Transverse colon (tissue), 4 donors: ENCODE measurements around the gene MVB12A. TPM values are rescaled to one million over a fixed set of nuclear protein-coding genes. Genes with fewer than 3 reads are reported as not detected.

Experiments
- DNase-seq: peaks from one replicate; pipeline ENCODE4 v3.0.0-alpha.2; 2019
- H3K27ac ChIP-seq, 4 donors: fragments of 200-600 bp; sonication (generic); 2 replicates each; pipeline ENCODE4 v1.5.1; 2016 to 2018; ENCODE audit warnings: inconsistent platforms in 4 of 4
- H3K27me3 ChIP-seq: fragments of 200-600 bp; sonication (generic); 2 replicates; pipeline ENCODE4 v1.5.1; 2017; ENCODE audit warnings: inconsistent platforms
- H3K36me3 ChIP-seq, 4 donors: fragments of 200-600 bp; sonication (generic); 2 replicates each; pipeline ENCODE4 v1.5.1; 2017 to 2019; ENCODE audit warnings: inconsistent platforms in 4 of 4
- H3K4me1 ChIP-seq, 4 donors: fragments of 200-600 bp; sonication (generic); 2 replicates each; pipeline ENCODE4 v1.5.1; 2017 to 2020; ENCODE audit warnings: inconsistent platforms in 4 of 4
- H3K4me3 ChIP-seq, 4 donors: fragments of 200-600 bp; sonication (generic); 1 replicate in 1 of 4; 2 replicates in 3 of 4; pipeline versions ENCODE4 v1.5.1 to v1.6.1; 2017 to 2019; ENCODE audit warnings: inconsistent platforms in 4 of 4
- H3K9me3 ChIP-seq, 2 donors: fragments of 200-600 bp; sonication (generic); 2 replicates each; pipeline ENCODE4 v1.5.1; 2017 to 2019; ENCODE audit warnings: inconsistent platforms in 2 of 2
- EP300 ChIP-seq: sonication (generic); formaldehyde crosslinking; IDR thresholded peaks from one replicate; pipeline ENCODE4 v1.6.1; 2017; ENCODE audit warnings: antibody characterized with exemption, low read depth
- POLR2A ChIP-seq: fragments of 450-650 bp; IDR thresholded peaks from one replicate; pipeline ENCODE4 v1.6.1; 2016; ENCODE audit warnings: antibody characterized with exemption, mild to moderate bottlenecking, moderate library complexity
- POLR2AphosphoS5 ChIP-seq, 3 donors: sonication (generic); formaldehyde crosslinking; IDR thresholded peaks; one replicate each; pipeline ENCODE4 v1.6.1; 2016; ENCODE audit warnings: antibody characterized with exemption in 3 of 3
- WGBS, 2 donors: methylation state at CpG; one replicate each; pipeline ENCODE4 v1.1.5; 2018; ENCODE audit warnings: low coverage in 1 of 2; 5-methylcytosine and 5-hydroxymethylcytosine counted together
- in situ Hi-C, 4 donors: fragments of 200-750 bp; cut with MboI; loops; one replicate each; pipeline versions ENCODE4 v1.15.0 to v1.15.1; 2017; ENCODE audit warnings: low sequenced_read_pairs in 3 of 4, low pct_ligation_motif_present in 1 of 4, low pct_unique_long_range_greater_than_20kb in 1 of 4
- intact Hi-C: fragments of 100-400 bp; cut with DNase I; formaldehyde crosslinking; loops from one replicate; pipeline ENCODE4 v1.15.1; 2023; ENCODE audit warnings: low total_unique reads
- total RNA-seq, 4 donors: library from RNA; depleted of rRNA; stranded (reverse); fragments of >200 nt; gene quantifications; one replicate each; pipeline ENCODE4 v1.1.0, GENCODE V29; 2016
- TF ChIP-seq, protein P1 (sequence below), 5 experiments: fragments of 200-600 bp in 3 of 5; fragments of 450-650 bp in 2 of 5; sonication (generic) in 3 of 5; IDR thresholded peaks; 1 replicate in 2 of 5; 2 replicates in 3 of 5; pipeline ENCODE4 v1.5.1; 2016 to 2017; ENCODE audit warnings: antibody characterized with exemption in 5 of 5, inconsistent platforms in 3 of 5, mild to moderate bottlenecking in 2 of 5, moderate library complexity in 1 of 5

MVB12A gene
- 10 to 100 TPM; 22.9 to 84.2 (median 83.1) TPM for total RNA-seq

DNA sequence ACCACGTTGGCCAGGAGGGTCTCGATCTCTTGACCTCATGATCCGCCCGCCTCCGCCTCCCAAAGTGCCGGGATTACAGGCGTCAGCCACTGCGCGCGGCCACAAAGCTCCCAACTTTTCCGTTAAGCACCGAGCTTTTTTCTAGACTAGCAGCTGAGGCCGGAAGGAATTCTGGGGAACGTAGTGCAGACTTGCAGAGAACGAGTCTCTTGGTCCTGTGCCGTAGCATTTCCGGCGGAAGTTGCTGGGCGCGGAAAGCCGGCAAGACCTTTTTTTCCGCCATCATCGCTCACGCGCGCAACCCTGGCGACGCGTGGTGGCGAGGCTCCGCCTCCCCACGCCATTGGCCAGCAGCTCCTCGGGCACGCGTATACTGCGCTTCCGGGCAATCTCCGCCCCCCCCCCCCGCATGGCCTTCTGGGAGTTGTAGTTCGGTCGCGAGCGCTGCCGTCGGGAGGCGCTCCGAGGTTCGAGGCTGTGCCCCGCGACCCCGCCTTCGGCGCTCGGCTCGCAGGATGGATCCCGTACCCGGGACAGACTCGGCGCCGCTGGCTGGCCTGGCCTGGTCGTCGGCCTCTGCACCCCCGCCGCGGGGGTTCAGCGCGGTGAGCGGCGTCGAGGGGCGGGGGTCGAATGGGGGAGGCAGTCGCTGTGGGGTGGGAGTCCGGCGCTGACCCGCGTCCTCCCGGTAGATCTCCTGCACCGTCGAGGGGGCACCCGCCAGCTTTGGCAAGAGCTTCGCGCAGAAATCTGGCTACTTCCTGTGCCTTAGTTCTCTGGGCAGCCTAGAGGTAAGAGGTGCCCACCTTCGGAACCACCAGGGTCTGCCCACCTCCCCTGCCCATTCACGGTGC is at the start of gene MVB12A:
Gene MVB12A (plus strand): TSS at position 427 of the 854 bp plus-strand sequence. CDS start 89 bp downstream, at position 516.
- Histone ChIP-seq H3K27me3 (no peaks in the 10 kb centered on the region), H3K4me3 (peak within 1 kb of the TSS; percentile 67 to 88 (median 82)), H3K27ac (peak within 1 kb of the TSS; percentile 68 to 92 (median 82)), H3K36me3 (no peaks in the 10 kb centered on the region), H3K4me1 (peaks cover 0 to 12% (median 11%) of the 10 kb centered on the region in 4 donors), H3K9me3 (no peaks in the 10 kb centered on the region)
- TF ChIP-seq, protein P1, sequence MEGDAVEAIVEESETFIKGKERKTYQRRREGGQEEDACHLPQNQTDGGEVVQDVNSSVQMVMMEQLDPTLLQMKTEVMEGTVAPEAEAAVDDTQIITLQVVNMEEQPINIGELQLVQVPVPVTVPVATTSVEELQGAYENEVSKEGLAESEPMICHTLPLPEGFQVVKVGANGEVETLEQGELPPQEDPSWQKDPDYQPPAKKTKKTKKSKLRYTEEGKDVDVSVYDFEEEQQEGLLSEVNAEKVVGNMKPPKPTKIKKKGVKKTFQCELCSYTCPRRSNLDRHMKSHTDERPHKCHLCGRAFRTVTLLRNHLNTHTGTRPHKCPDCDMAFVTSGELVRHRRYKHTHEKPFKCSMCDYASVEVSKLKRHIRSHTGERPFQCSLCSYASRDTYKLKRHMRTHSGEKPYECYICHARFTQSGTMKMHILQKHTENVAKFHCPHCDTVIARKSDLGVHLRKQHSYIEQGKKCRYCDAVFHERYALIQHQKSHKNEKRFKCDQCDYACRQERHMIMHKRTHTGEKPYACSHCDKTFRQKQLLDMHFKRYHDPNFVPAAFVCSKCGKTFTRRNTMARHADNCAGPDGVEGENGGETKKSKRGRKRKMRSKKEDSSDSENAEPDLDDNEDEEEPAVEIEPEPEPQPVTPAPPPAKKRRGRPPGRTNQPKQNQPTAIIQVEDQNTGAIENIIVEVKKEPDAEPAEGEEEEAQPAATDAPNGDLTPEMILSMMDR (IDR thresholded peaks at IDR 0.05) = no peak
- TF ChIP-seq POLR2AphosphoS5 (IDR thresholded peaks at IDR 0.05) = peak; percentile 61 to 70 (median 68)
- peak; percentile 97 for DNase-seq
- in situ Hi-C loops = no loop called here
- 0% methylated on average over 54 of the region's 85 CpGs; no CpG with 5 or more reads in 1 of the 2 donors for WGBS, 2 donors
- intact Hi-C loops = no loop called here

DNA sequence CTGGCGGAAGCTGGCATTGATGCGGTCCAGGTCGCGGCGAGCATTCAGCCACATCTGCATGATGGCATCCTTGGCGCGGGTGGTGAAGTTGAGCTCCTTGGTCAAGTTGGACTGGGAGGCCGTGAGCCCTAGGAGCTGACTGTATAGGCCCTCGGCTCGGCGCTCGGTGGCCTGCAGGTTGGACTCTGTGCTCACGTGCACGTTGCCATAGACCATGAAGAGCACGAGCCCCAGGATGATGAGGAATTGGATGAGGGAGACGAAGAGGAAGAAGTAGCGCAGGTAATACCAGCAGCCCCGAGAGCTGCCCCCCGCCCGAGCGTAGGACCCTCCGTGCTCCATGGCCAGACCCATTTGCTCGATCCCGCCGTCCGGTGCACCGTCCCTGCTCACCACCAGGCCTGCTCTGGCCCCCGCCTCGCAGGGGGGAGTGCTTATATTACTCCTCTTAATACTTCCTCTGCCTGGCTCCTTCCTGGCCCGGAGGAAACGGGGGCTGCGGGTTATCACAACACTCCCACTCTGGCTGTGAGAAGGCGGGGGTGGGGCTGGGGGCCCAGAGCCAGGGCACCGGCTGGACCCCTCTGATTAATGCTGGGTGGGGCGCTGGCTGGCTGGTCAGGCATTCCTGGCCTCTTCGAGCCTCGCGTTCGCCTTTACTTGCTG is 42.8 kb upstream of the MVB12A start, which contains the start of gene PLVAP:
Gene PLVAP (minus strand): TSS at position 408 of the 666 bp plus-strand sequence. CDS start 54 bp downstream, at position 354.
- in situ Hi-C loops (no loop called here), intact Hi-C loops (no loop called here)
- Histone ChIP-seq H3K27me3 (peaks cover 5% of the 10 kb centered on the region), H3K9me3 (no peaks in the 10 kb centered on the region), H3K4me1 (no peaks in the 10 kb centered on the region), H3K36me3 (no peaks in the 10 kb centered on the region), H3K27ac (peak within 1 kb of the TSS in 2 of 4 donors; percentile 8 to 21), H3K4me3 (peak within 1 kb of the TSS in 1 of 4 donors; percentile 4)
- DNase-seq = no peak
- 69% methylated on average over 33 of the region's 39 CpGs; no CpG with 5 or more reads in 1 of the 2 donors for WGBS, 2 donors
- TF ChIP-seq EP300 = no peak
- TF ChIP-seq, protein P1 (IDR thresholded peaks at IDR 0.05) = no peak
- peak in 2 of 3 donors; percentile 22 to 24 for TF ChIP-seq POLR2AphosphoS5 (IDR thresholded peaks at IDR 0.05)

DNA sequence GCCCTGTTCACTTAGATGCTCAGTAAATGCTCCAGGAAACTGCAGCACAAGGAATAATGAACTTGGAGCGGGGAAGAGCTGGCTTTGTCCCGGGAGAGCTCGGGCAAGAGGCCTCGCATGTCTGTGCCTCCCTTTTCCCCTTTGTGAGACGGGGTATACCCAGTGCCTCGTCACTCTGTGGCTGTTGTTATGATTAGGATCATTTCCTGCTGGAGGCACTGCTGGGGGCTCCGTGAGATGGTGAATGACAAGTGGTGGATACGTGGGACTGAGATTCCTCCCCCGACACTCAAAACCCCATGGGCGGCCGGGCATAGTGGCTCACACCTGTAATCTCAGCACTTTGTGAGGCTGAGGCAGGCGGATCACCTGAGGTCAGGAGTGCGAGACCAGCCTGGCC is 41.6 kb upstream of the MVB12A start:
- Histone ChIP-seq H3K27ac (no peak overlapping the region), H3K27me3 (peaks cover 5% of the 10 kb centered on the region)
- 68% methylated on average over 13 of the region's 13 CpGs; no CpG with 5 or more reads in 1 of the 2 donors for WGBS, 2 donors

More for the DNA sequence above, 41.6 kb upstream of the MVB12A start:
- TF ChIP-seq EP300 (no peak), POLR2AphosphoS5 (IDR thresholded peaks at IDR 0.05) (no peak), POLR2A (no peak)
- TF ChIP-seq, protein P1 (IDR thresholded peaks at IDR 0.05) = no peak
- no peak for DNase-seq
- Histone ChIP-seq H3K4me1 (peaks cover 0 to 7% (median 2%) of the 10 kb centered on the region in 4 donors), H3K36me3 (no peaks in the 10 kb centered on the region), H3K9me3 (no peaks in the 10 kb centered on the region), H3K4me3 (no peak overlapping the region)
- intact Hi-C loops = no loop called here
- in situ Hi-C loops = no loop called here
